HEK293 (cell line): ENCODE data around the gene PSD2.

ENCODE experiments used
- CTCF ChIP-seq: fragments of 450-650 bp; formaldehyde crosslinking; IDR thresholded peaks from 2 replicates; pipeline ENCODE4 v1.5.1; 2016; ENCODE audit warnings: missing biosample characterization, missing genetic modification characterization
- PATZ1 ChIP-seq: fragments of 450-650 bp; formaldehyde crosslinking; IDR thresholded peaks from 2 replicates; pipeline ENCODE4 v1.5.1; 2016; ENCODE audit warnings: missing biosample characterization, missing genetic modification characterization
- ZBTB20 ChIP-seq: fragments of 450-650 bp; formaldehyde crosslinking; IDR thresholded peaks from 2 replicates; pipeline ENCODE4 v1.5.1; 2016; ENCODE audit warnings: missing biosample characterization, missing genetic modification characterization
- ZNF121 ChIP-seq: fragments of 450-650 bp; formaldehyde crosslinking; IDR thresholded peaks from 2 replicates; pipeline ENCODE4 v1.5.1; 2016; ENCODE audit warnings: missing biosample characterization, missing genetic modification characterization
- ZNF239 ChIP-seq: fragments of 450-650 bp; formaldehyde crosslinking; IDR thresholded peaks from 2 replicates; pipeline ENCODE4 v1.5.1; 2016; ENCODE audit warnings: missing biosample characterization, missing genetic modification characterization
- ZNF398 ChIP-seq: fragments of 450-650 bp; formaldehyde crosslinking; IDR thresholded peaks from 2 replicates; pipeline ENCODE4 v1.5.1; 2017; ENCODE audit warnings: missing biosample characterization, missing genetic modification characterization
- ZNF501 ChIP-seq: fragments of 450-650 bp; formaldehyde crosslinking; IDR thresholded peaks from 2 replicates; pipeline ENCODE4 v1.5.1; 2016; ENCODE audit warnings: missing biosample characterization, missing genetic modification characterization
- ZNF785 ChIP-seq: fragments of 450-650 bp; formaldehyde crosslinking; IDR thresholded peaks from 2 replicates; pipeline ENCODE4 v1.5.1; 2016; ENCODE audit warnings: missing biosample characterization, missing genetic modification characterization

- TF ChIP-seq CTCF (tag by site-specific recombination) (no peak), ZNF398 (no peak), ZNF501 (tag by site-specific recombination) (no peak), ZNF239 (tag by site-specific recombination) (no peak), PATZ1 (tag by site-specific recombination) (no peak), ZNF785 (no peak), ZBTB20 (no peak), ZNF121 (tag by site-specific recombination) (no peak)
Measured at GRCh38 chr5:139805545-139805944, 9.9 kb downstream of the PSD2 start.
